Vagina (tissue), 2 donors: ENCODE results near the gene ARHGAP21. TPM values are rescaled to one million over a fixed set of nuclear protein-coding genes. Genes with fewer than 3 reads are reported as not detected.

Experiments
- DNase-seq, 2 donors: peaks; one replicate each; pipeline ENCODE4 v3.0.0-alpha.2; 2017; ENCODE audit errors: extremely low spot score in 2 of 2
- H3K27ac ChIP-seq: fragments of 200-600 bp; sonication (generic); one replicate; pipeline ENCODE4 v1.5.1; 2019
- H3K27me3 ChIP-seq: fragments of 200-600 bp; sonication (generic); one replicate; pipeline ENCODE4 v1.5.1; 2019
- H3K36me3 ChIP-seq, 2 donors: fragments of 200-600 bp; sonication (generic); one replicate each; pipeline ENCODE4 v1.5.1; 2017 to 2019
- H3K4me1 ChIP-seq: fragments of 200-600 bp; sonication (generic); one replicate; pipeline ENCODE4 v1.5.1; 2019
- H3K4me3 ChIP-seq, 2 donors: fragments of 200-600 bp; sonication (generic); 1 replicate in 1 of 2; 2 replicates in 1 of 2; pipeline ENCODE4 v1.5.1; 2016 to 2019
- H3K9me3 ChIP-seq: fragments of 200-600 bp; sonication (generic); one replicate; pipeline ENCODE4 v1.5.1; 2019
- POLR2A ChIP-seq, 2 donors: fragments of 450-650 bp; IDR thresholded peaks; one replicate each; pipeline ENCODE4 v1.6.1; 2017; ENCODE audit warnings: antibody characterized with exemption in 2 of 2, mild to moderate bottlenecking in 2 of 2, moderate library complexity in 2 of 2
- POLR2AphosphoS5 ChIP-seq, 2 donors: sonication (generic); formaldehyde crosslinking; IDR thresholded peaks; one replicate each; pipeline ENCODE4 v1.9.0; 2017; ENCODE audit warnings: antibody characterized with exemption in 2 of 2, mild to moderate bottlenecking in 2 of 2, low read depth in 1 of 2; ENCODE audit not compliant: insufficient read depth in 1 of 2
- intact Hi-C: fragments of 100-400 bp; cut with DNase I; formaldehyde crosslinking; loops from one replicate; pipeline ENCODE4 v1.15.1; 2023
- total RNA-seq: library from RNA; depleted of rRNA; stranded (reverse); fragments of >200 nt; gene quantifications from one replicate; pipeline ENCODE4 v1.2.3, GENCODE V29; 2016
- TF ChIP-seq, protein P1 (sequence below), 3 experiments: fragments of 450-650 bp in 2 of 3; fragments of 200-600 bp in 1 of 3; sonication (generic) in 1 of 3; IDR thresholded peaks; one replicate each; pipeline ENCODE4 v1.5.1; 2017 to 2019; ENCODE audit warnings: antibody characterized with exemption in 3 of 3, mild to moderate bottlenecking in 2 of 3, moderate library complexity in 2 of 3

ARHGAP21 gene
- total RNA-seq, 1 donor from 2014 or later: 43.0 TPM

DNA sequence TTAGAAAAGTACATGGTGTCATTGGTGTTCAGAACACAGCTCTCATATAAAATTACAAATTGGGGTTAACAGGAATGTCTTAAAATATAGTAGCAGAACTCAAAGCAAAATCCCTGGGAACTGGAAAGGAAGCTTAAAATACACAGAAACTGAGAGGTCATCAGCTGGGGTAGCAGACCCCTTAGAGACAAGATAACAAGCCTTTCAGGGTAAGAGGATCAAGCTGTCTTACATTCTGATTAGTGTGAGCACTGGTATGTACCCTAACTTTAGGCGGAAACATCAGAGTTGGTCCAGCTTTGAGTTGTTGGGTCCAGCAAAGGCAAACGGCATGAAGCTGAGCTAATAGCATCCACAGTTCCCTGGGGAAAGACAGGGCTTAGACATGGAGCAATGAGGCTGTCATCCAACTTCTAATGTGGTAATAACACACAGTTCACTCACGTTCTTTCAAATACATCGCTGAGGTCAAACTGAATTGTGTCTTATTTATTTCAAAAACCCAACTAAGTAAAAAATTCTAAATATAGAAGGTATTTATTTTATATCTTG lies 32.6 kb downstream of the ARHGAP21 start:
- Histone ChIP-seq H3K36me3 (no peaks in the 10 kb centered on the region), H3K4me3 (no peak overlapping the region), H3K27me3 (no peaks in the 10 kb centered on the region), H3K9me3 (no peaks in the 10 kb centered on the region), H3K27ac (no peak overlapping the region), H3K4me1 (peaks cover 21% of the 10 kb centered on the region)
- TF ChIP-seq POLR2AphosphoS5 (IDR thresholded peaks at IDR 0.05; ENCODE audit: insufficient read depth in 1 of 2, low read depth in 1 of 2) (no peak), POLR2A (IDR thresholded peaks at IDR 0.05) (no peak)
- TF ChIP-seq, protein P1, sequence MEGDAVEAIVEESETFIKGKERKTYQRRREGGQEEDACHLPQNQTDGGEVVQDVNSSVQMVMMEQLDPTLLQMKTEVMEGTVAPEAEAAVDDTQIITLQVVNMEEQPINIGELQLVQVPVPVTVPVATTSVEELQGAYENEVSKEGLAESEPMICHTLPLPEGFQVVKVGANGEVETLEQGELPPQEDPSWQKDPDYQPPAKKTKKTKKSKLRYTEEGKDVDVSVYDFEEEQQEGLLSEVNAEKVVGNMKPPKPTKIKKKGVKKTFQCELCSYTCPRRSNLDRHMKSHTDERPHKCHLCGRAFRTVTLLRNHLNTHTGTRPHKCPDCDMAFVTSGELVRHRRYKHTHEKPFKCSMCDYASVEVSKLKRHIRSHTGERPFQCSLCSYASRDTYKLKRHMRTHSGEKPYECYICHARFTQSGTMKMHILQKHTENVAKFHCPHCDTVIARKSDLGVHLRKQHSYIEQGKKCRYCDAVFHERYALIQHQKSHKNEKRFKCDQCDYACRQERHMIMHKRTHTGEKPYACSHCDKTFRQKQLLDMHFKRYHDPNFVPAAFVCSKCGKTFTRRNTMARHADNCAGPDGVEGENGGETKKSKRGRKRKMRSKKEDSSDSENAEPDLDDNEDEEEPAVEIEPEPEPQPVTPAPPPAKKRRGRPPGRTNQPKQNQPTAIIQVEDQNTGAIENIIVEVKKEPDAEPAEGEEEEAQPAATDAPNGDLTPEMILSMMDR (IDR thresholded peaks at IDR 0.05): no peak
- no peak for DNase-seq
- intact Hi-C loops: no loop called here

DNA sequence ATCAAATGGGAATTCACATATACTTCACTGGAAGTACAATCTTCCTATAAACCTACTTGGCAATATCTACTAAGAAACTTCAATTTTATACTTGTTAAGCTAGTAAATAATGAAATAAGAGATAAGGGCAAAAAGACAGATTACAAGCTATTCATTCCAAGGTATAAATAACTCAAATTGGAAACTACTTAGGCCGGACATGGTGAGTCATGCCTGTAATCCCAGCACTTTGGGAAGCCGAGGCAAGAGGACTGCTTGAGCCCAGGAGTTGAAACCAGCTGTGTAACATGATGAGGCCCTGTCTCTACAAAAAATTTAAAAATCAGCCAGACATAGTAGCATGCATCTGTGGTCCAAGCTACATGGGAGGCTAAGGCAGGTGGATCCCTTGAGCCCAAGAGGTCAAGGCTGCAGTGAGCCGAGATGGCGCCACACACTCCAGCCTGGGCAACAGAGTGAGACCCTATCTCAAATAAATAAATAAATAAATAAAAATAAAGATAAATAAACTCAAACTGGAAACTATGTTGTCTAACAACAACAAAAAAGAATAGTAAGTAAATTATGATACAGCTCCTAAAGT lies 37.6 kb downstream of the ARHGAP21 start:
- TF ChIP-seq POLR2AphosphoS5 (IDR thresholded peaks at IDR 0.05; ENCODE audit: insufficient read depth in 1 of 2, low read depth in 1 of 2) (no peak), POLR2A (IDR thresholded peaks at IDR 0.05) (no peak)
- TF ChIP-seq, protein P1 (IDR thresholded peaks at IDR 0.05): no peak
- no peaks in the 10 kb centered on the region for H3K27me3 ChIP-seq
- no peak for DNase-seq
- H3K36me3 ChIP-seq: no peaks in the 10 kb centered on the region
- no peak overlapping the region for H3K4me3 ChIP-seq
- peaks cover 42% of the 10 kb centered on the region for H3K4me1 ChIP-seq
- H3K27ac ChIP-seq: no peak overlapping the region
- H3K9me3 ChIP-seq: no peaks in the 10 kb centered on the region
- intact Hi-C loops: no loop called here

DNA sequence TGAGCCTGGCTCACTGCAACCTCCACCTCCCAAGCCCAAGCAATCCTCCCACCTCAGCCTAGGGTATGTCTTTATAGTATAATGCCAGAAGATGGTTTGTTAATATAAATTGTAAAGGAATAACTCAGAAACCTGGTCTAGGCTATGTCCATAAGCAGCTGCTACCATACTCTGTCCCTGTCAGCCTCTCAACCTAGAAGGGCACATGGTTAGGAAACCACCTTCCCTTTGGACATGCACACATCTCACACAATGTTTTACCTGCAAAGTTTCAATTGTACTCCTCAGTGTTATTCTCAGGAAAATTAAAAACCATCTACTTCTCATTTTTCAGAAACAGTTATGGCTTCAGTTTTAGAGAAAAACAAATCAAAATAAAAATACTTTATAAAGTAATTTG lies 40.1 kb downstream of the ARHGAP21 start:
- H3K9me3 ChIP-seq: no peaks in the 10 kb centered on the region
- no peak overlapping the region for H3K27ac ChIP-seq
- TF ChIP-seq POLR2AphosphoS5 (IDR thresholded peaks at IDR 0.05; ENCODE audit: insufficient read depth in 1 of 2, low read depth in 1 of 2) (no peak), POLR2A (IDR thresholded peaks at IDR 0.05) (no peak)
- TF ChIP-seq, protein P1 (IDR thresholded peaks at IDR 0.05): no peak
- peaks cover 54% of the 10 kb centered on the region for H3K4me1 ChIP-seq
- no peaks in the 10 kb centered on the region for H3K36me3 ChIP-seq
- no peak for DNase-seq
- H3K27me3 ChIP-seq: no peaks in the 10 kb centered on the region
- intact Hi-C loops: no loop called here
- no peak overlapping the region for H3K4me3 ChIP-seq

DNA sequence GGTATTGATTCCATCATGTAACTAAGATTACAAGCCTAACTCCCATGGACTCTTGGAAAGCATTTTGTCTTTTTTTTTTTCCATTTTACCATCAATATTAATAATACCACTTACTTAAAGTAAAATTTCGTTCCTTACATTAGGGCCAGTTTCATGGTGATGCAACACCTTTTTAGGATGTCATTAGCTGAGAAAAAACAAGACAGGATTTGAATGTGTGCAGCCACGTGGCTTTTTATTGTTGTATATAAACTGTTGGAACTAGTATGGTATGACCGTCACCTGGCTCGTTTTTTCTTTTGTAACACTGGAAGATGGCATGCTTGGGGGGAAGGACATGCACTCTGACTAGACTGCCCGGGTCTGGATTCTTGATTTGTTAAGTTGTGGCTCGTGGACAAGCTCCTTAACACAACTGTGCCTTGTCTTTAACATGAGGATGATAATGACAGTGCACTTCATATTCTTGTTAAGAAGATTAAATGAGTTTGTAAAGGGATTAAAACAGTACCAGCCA lies 42.1 kb downstream of the ARHGAP21 start:
- Histone ChIP-seq H3K36me3 (no peaks in the 10 kb centered on the region), H3K9me3 (no peaks in the 10 kb centered on the region), H3K4me3 (no peak overlapping the region), H3K27ac (no peak overlapping the region), H3K4me1 (peaks cover 44% of the 10 kb centered on the region), H3K27me3 (no peaks in the 10 kb centered on the region)
- intact Hi-C loops: no loop called here
- TF ChIP-seq, protein P1 (IDR thresholded peaks at IDR 0.05): no peak
- no peak for TF ChIP-seq POLR2A (IDR thresholded peaks at IDR 0.05)
- DNase-seq: no peak
